ENCODE results near the gene PAPOLB. TPM values are rescaled to one million over a fixed set of nuclear protein-coding genes. Genes with fewer than 3 reads are reported as not detected.

Gene PAPOLB
- total RNA-seq, 1 experiment from 2014 or later, result not detected

GRCh38 chr7:4871930-4872675, 10.3 kb upstream of the PAPOLB start:
- H3K36me3 Mint-ChIP-seq (ENCODE audit: insufficient read depth, unreplicated experiment), result no peaks in the 10 kb centered on the region
- BruUV-seq (replicated peaks), result no TSS peak
- no peaks in the 10 kb centered on the region for H3K4me1 Mint-ChIP-seq (ENCODE audit: insufficient read depth, unreplicated experiment)
- no peak overlapping the region for H3K4me3 Mint-ChIP-seq (ENCODE audit: unreplicated experiment)
- TF ChIP-seq, protein P1, sequence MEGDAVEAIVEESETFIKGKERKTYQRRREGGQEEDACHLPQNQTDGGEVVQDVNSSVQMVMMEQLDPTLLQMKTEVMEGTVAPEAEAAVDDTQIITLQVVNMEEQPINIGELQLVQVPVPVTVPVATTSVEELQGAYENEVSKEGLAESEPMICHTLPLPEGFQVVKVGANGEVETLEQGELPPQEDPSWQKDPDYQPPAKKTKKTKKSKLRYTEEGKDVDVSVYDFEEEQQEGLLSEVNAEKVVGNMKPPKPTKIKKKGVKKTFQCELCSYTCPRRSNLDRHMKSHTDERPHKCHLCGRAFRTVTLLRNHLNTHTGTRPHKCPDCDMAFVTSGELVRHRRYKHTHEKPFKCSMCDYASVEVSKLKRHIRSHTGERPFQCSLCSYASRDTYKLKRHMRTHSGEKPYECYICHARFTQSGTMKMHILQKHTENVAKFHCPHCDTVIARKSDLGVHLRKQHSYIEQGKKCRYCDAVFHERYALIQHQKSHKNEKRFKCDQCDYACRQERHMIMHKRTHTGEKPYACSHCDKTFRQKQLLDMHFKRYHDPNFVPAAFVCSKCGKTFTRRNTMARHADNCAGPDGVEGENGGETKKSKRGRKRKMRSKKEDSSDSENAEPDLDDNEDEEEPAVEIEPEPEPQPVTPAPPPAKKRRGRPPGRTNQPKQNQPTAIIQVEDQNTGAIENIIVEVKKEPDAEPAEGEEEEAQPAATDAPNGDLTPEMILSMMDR (IDR thresholded peaks at IDR 0.05; ENCODE audit: unreplicated experiment), result no peak
- H3K9me3 Mint-ChIP-seq (ENCODE audit: unreplicated experiment), result no peaks in the 10 kb centered on the region
- H3K27me3 Mint-ChIP-seq (ENCODE audit: insufficient read depth, unreplicated experiment), result no peaks in the 10 kb centered on the region
- no peak overlapping the region for H3K27ac Mint-ChIP-seq (ENCODE audit: low read depth, unreplicated experiment)
- ChIA-PET POLR2A (no interaction called here), CTCF (no interaction called here)
- no peak for DNase-seq (ENCODE audit: unreplicated experiment)
- intact Hi-C loops (cut with micrococcal nuclease), result no loop called here

GRCh38 chr7:4871056-4871680, 9.3 kb upstream of the PAPOLB start:
- Mint-ChIP-seq H3K9me3 (ENCODE audit: unreplicated experiment) (no peaks in the 10 kb centered on the region), H3K27me3 (ENCODE audit: insufficient read depth, unreplicated experiment) (no peaks in the 10 kb centered on the region), H3K27ac (ENCODE audit: low read depth, unreplicated experiment) (no peak overlapping the region), H3K36me3 (ENCODE audit: insufficient read depth, unreplicated experiment) (no peaks in the 10 kb centered on the region), H3K4me1 (ENCODE audit: insufficient read depth, unreplicated experiment) (no peaks in the 10 kb centered on the region), H3K4me3 (ENCODE audit: unreplicated experiment) (no peak overlapping the region)
- BruUV-seq (replicated peaks), result no TSS peak
- ChIA-PET POLR2A (no interaction called here), CTCF (no interaction called here)
- intact Hi-C loops (cut with micrococcal nuclease), result no loop called here
- TF ChIP-seq, protein P1 (IDR thresholded peaks at IDR 0.05; ENCODE audit: unreplicated experiment), result no peak
- no peak for DNase-seq (ENCODE audit: unreplicated experiment)

DNA sequence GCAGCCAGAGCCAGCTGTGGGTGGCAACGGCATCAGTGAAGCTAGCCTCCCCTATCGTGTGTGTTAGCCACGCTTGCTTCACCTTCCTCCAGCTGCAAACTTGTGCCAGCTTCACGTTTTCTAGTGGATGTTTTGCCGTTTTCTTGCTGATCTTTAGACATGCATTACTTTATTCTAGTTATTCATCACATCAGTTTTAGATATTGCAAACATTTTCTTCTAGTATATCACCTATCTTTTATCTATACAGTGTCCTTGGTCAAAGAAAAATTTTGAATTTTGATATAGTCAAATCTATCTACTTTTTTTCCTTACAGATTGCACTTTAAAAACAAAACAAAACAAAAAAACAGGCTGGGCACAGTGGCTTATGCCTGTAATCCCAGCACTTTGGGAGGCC, 6.7 kb upstream of the PAPOLB start:
- CTCF ChIA-PET, result no interaction called here
- no peak overlapping the region for H3K27ac Mint-ChIP-seq (ENCODE audit: low read depth, unreplicated experiment)
- peaks cover 25% of the 10 kb centered on the region for H3K27me3 Mint-ChIP-seq (ENCODE audit: insufficient read depth, unreplicated experiment)
- no peaks in the 10 kb centered on the region for H3K36me3 Mint-ChIP-seq (ENCODE audit: insufficient read depth, unreplicated experiment)
- H3K4me3 Mint-ChIP-seq (ENCODE audit: unreplicated experiment), result no peak overlapping the region
- no peak for DNase-seq (ENCODE audit: unreplicated experiment)
- intact Hi-C loops (cut with micrococcal nuclease), result no loop called here
- POLR2A ChIA-PET, result no interaction called here
- BruUV-seq (replicated peaks), result no TSS peak
- no peaks in the 10 kb centered on the region for H3K4me1 Mint-ChIP-seq (ENCODE audit: insufficient read depth, unreplicated experiment)
- TF ChIP-seq, protein P1 (IDR thresholded peaks at IDR 0.05; ENCODE audit: unreplicated experiment), result no peak
- H3K9me3 Mint-ChIP-seq (ENCODE audit: unreplicated experiment), result no peaks in the 10 kb centered on the region

DNA sequence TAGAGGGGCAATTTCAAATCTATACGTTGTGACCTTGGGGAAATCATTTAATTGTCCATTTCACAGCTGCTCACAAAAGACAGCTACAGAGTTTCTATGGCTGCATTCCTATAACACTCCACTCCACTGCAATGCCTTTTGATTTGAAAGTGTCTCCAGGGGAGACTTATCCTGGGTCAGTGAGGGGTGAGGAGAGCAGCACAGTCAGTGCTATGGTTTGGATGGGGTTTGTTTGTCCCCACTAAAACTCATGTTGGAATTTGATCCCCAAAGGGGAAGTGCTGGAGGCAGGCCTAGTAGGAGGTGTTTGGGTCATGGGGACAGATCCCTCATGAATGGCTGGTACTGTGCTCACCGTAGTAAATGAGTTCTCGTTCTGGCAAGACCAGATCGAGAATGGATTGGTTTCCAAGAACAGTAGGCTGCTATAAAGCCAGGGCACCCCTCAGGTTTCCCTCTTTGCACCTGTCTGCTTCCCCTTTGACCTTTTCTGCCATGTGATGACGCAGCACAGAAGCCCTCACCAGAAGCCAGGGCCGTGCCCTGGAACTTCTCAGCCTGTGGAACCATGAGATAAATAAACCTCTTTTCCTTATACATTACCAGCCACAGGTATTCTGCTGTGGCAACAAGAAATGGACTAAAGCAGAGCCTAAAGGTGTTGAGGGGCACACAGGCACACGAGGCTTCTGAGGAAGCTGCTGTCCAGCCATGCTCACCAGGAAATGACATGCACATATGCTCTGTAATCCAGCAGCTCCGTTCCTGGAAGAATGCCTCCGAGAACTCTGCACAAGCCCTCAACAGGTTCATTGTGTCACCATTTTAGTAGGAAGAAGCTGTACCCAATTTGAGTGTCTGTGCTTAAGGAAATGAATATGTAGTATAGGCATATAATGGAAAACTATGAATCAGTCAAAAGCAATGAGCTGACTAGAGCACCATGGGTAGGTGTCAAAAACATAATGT, 5.0 kb upstream of the PAPOLB start:
- Mint-ChIP-seq H3K4me3 (ENCODE audit: unreplicated experiment) (no peak overlapping the region), H3K9me3 (ENCODE audit: unreplicated experiment) (no peaks in the 10 kb centered on the region), H3K27ac (ENCODE audit: low read depth, unreplicated experiment) (no peak overlapping the region), H3K27me3 (ENCODE audit: insufficient read depth, unreplicated experiment) (peaks cover 36% of the 10 kb centered on the region), H3K4me1 (ENCODE audit: insufficient read depth, unreplicated experiment) (no peaks in the 10 kb centered on the region), H3K36me3 (ENCODE audit: insufficient read depth, unreplicated experiment) (no peaks in the 10 kb centered on the region)
- ChIA-PET CTCF (interaction anchor here (0.9 kb wide), 1 partner anchor 107 kb away, joined by 3 read pairs; no protein-coding TSS in a partner anchor), POLR2A (interaction anchor here (1.3 kb wide), 1 partner anchor 13 kb away, joined by 4 read pairs; no protein-coding TSS in a partner anchor)
- BruUV-seq (replicated peaks), result no TSS peak
- DNase-seq (ENCODE audit: unreplicated experiment), result no peak
- TF ChIP-seq, protein P1 (IDR thresholded peaks at IDR 0.05; ENCODE audit: unreplicated experiment), result no peak
- intact Hi-C loops (cut with micrococcal nuclease), result no loop called here
